Nephron (organoid): ENCODE data around the gene SLC39A9.

Experiments
- H3K27ac Mint-ChIP-seq, 3 experiments: 2 replicates each; pipeline ENCODE4 v1.8.0; 2020; ENCODE audit warnings: mixed read lengths in 3 of 3, mild to moderate bottlenecking in 2 of 3, moderate library complexity in 1 of 3
- H3K27me3 Mint-ChIP-seq: 2 replicates; pipeline ENCODE4 v1.8.0; 2021; ENCODE audit warnings: low read depth, mild to moderate bottlenecking, moderate library complexity, mixed read lengths
- H3K36me3 Mint-ChIP-seq: 2 replicates; pipeline ENCODE4 v1.8.0; 2020; ENCODE audit warnings: low read depth, mixed read lengths
- H3K4me1 Mint-ChIP-seq: 2 replicates; pipeline ENCODE4 v1.8.0; 2020; ENCODE audit warnings: mixed read lengths
- H3K4me3 Mint-ChIP-seq, 3 experiments: 2 replicates each; pipeline ENCODE4 v1.8.0; 2020; ENCODE audit warnings: mild to moderate bottlenecking in 3 of 3, mixed read lengths in 3 of 3, moderate library complexity in 2 of 3
- H3K9me3 Mint-ChIP-seq: 2 replicates; pipeline ENCODE4 v1.8.0; 2020; ENCODE audit warnings: mixed read lengths
- TF ChIP-seq, protein P1 (sequence below), 3 experiments: fragments of 200-600 bp; sonication (generic); IDR thresholded peaks; one replicate each; pipeline ENCODE4 v1.5.0; 2021; ENCODE audit warnings: antibody characterized with exemption in 3 of 3; ENCODE audit not compliant: unreplicated experiment in 3 of 3

Gene SLC39A9

DNA sequence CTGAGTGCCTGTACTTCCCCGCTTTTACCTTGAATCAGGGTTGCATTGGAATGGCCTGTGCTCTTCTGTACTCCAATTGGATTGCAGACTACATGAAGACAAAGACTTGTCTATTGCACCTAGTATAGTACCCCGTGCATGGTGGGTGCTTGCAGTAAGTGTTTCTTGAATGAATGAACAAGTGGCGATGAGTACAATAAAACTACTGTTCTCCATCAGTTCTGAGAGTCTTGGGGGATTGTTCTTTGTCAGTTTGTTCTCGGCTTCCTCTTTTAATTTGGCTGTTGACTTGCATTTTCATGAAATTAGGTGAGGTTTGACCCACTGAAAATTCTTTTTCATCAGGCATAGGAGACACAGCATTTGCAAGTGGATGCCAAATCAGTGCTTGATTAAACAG, 34.5 kb upstream of the SLC39A9 start:
- Mint-ChIP-seq H3K36me3 (no peaks in the 10 kb centered on the region), H3K4me3 (no peak overlapping the region), H3K9me3 (no peaks in the 10 kb centered on the region), H3K27ac (no peak overlapping the region), H3K27me3 (peaks cover 2% of the 10 kb centered on the region), H3K4me1 (no peaks in the 10 kb centered on the region)
- TF ChIP-seq, protein P1, sequence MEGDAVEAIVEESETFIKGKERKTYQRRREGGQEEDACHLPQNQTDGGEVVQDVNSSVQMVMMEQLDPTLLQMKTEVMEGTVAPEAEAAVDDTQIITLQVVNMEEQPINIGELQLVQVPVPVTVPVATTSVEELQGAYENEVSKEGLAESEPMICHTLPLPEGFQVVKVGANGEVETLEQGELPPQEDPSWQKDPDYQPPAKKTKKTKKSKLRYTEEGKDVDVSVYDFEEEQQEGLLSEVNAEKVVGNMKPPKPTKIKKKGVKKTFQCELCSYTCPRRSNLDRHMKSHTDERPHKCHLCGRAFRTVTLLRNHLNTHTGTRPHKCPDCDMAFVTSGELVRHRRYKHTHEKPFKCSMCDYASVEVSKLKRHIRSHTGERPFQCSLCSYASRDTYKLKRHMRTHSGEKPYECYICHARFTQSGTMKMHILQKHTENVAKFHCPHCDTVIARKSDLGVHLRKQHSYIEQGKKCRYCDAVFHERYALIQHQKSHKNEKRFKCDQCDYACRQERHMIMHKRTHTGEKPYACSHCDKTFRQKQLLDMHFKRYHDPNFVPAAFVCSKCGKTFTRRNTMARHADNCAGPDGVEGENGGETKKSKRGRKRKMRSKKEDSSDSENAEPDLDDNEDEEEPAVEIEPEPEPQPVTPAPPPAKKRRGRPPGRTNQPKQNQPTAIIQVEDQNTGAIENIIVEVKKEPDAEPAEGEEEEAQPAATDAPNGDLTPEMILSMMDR (IDR thresholded peaks at IDR 0.05; ENCODE audit: unreplicated experiment in 3 of 3) = no peak

DNA sequence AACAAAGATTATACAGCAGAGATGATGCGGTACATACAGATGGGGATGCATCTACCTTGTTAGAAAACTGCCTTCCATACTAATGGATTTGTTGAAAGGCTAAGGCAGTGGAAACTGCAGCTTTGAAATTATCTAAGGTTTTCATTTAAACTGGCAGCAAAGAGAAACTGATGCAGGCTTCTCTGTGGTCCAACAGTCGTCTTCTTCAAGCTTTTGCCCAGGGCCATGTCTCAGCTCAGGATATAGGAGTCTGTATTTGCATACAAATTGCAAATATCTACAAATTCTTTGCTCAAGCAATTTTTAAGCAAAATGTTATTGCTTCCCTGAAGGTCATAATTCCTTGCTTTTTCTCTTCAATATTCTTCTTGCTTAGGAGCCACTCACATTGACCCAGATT, 34.1 kb upstream of the SLC39A9 start:
- Mint-ChIP-seq H3K27me3 (no peaks in the 10 kb centered on the region), H3K4me1 (no peaks in the 10 kb centered on the region), H3K27ac (no peak overlapping the region), H3K36me3 (no peaks in the 10 kb centered on the region), H3K9me3 (no peaks in the 10 kb centered on the region), H3K4me3 (no peak overlapping the region)
- TF ChIP-seq, protein P1 (IDR thresholded peaks at IDR 0.05; ENCODE audit: unreplicated experiment in 3 of 3) = no peak

DNA sequence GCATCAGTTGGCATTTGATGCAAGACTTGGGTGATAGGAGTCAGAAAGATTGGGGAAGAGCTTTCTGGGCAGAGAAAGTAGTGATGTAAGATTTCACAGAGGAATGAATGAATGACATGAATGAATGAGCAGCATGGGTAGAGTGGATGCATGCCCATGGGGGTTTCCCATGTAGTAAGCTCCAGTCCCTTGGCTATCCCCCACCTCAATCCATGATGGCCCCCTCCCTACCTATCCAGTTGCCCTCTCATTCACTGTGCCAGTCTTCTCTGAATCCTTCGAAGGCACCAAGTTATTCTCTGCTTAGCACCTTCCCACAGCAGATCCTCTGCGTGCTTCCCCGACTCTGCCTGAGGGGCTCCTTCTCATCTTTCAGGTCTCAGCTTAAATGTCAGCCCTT, 32.4 kb upstream of the SLC39A9 start:
- no peaks in the 10 kb centered on the region for H3K36me3 Mint-ChIP-seq
- H3K27ac Mint-ChIP-seq = no peak overlapping the region
- H3K9me3 Mint-ChIP-seq = no peaks in the 10 kb centered on the region
- H3K27me3 Mint-ChIP-seq = no peaks in the 10 kb centered on the region
- TF ChIP-seq, protein P1 (IDR thresholded peaks at IDR 0.05; ENCODE audit: unreplicated experiment in 3 of 3) = no peak
- no peak overlapping the region for H3K4me3 Mint-ChIP-seq
- no peaks in the 10 kb centered on the region for H3K4me1 Mint-ChIP-seq

DNA sequence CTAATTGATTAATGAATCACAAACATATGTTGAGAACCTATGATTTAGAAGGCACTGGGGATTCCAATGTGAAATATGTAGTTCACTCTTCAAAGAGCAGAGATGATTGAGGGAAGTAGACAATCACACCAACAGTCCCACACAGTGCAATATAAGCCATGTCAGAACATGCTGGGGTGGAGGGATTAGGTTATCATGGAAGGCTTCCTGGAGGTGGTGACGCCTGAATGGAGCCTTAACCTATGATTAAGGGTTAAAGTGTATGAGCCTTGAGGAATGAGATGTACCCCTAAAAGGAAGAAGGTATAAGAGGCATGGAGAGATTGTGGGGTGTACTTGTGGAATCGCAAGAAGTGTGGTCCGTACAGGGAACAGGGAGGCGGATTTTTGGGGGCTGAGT, 31.7 kb upstream of the SLC39A9 start:
- Mint-ChIP-seq H3K9me3 (no peaks in the 10 kb centered on the region), H3K27ac (no peak overlapping the region), H3K36me3 (peaks cover under 1% of the 10 kb centered on the region), H3K27me3 (no peaks in the 10 kb centered on the region), H3K4me3 (no peak overlapping the region), H3K4me1 (no peaks in the 10 kb centered on the region)
- TF ChIP-seq, protein P1 (IDR thresholded peaks at IDR 0.05; ENCODE audit: unreplicated experiment in 3 of 3) = no peak

DNA sequence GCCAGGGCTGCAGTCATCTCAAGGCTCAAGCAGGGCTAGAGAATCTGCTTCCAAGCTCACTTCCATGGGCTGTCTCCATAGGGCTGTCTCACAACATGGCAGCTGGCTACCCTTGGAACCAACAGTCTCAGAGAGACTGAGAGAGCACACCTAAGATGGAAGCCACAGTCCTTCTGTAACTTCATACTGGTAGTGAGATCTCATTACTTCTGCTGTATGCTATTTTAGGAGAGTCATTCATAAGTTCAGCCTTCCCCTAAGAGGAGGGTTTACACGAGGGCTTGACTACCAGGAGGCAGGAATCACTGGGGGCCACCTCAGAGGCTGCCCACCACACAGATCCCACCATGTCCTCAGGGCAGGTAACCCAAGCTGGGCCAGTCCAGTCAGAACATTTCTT, 30.1 kb upstream of the SLC39A9 start:
- Mint-ChIP-seq H3K4me1 (no peaks in the 10 kb centered on the region), H3K4me3 (no peak overlapping the region), H3K27me3 (no peaks in the 10 kb centered on the region), H3K9me3 (no peaks in the 10 kb centered on the region), H3K36me3 (peaks cover 11% of the 10 kb centered on the region), H3K27ac (no peak overlapping the region)
- TF ChIP-seq, protein P1 (IDR thresholded peaks at IDR 0.05; ENCODE audit: unreplicated experiment in 3 of 3) = no peak

DNA sequence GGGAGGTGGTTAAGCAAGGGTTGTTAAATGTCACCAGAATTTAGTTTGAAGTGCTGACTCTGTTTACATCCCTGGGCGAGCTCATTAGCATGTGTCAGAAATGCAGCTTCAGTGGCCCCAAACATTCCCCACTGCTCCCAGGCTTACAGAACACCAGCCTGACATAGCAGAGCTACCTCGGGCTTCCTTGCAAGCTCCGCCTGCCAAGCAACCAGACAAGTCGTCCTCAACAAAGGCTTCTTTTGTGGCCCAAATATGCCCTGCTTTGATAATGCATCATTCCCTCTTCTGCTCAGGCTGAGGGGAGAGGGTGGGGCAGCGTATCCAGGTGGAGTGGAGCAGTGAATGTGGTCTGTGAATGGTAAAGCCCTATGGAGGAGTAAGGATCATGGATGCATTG, 28.4 kb upstream of the SLC39A9 start:
- Mint-ChIP-seq H3K36me3 (peaks cover 25% of the 10 kb centered on the region), H3K27me3 (no peaks in the 10 kb centered on the region), H3K4me3 (no peak overlapping the region), H3K9me3 (peaks cover 1% of the 10 kb centered on the region), H3K27ac (no peak overlapping the region), H3K4me1 (no peaks in the 10 kb centered on the region)
- TF ChIP-seq, protein P1 (IDR thresholded peaks at IDR 0.05; ENCODE audit: unreplicated experiment in 3 of 3) = no peak
